ENCODE data around the gene CDCP2.
"Not testable (repeated sequence)": the region's sequence is repeated elsewhere in the genome, so short reads cannot be mapped to it uniquely, and the experiment has no call there.

The CDCP2 gene

DNA sequence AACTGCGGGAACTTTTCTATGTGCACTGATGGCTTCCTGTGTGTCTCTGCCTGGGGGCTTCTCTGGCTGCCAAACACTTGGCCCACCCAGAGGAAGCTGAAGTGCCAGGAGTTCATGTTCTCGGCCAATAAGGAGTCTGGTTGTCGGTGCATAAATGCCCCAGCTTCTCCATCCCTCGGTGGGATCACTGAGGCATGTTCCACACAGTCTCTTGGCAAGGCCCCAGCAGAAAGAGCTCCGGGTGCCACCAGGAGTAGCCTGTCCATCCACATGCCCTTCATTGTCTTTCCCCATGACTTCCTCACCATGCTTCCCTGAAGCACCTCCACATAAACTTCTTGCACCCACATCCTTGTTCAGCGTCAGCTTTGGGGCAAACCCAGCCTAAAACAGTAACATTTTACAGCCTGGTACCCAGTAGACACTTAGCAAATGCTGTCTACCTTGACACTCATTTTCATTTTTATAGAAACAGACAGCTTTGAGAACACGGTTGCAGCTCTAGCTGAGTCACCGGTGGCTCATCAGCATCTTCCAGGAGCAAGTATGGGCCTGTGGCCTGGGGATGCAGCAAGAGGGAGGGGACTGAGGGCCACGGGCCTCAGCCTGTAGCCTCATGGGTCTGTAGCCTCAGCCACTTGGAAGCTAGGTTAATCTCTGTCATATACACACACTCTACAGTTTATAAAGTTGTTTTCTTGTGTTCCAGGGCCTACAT, 14.8 kb upstream of the CDCP2 start:
- TF ChIP-seq CTCF (IDR thresholded peaks at IDR 0.05; ENCODE audit: low read depth, low read length), result no peak
- DNase-seq (ENCODE audit: extremely low read depth, low read depth), result no peak

DNA sequence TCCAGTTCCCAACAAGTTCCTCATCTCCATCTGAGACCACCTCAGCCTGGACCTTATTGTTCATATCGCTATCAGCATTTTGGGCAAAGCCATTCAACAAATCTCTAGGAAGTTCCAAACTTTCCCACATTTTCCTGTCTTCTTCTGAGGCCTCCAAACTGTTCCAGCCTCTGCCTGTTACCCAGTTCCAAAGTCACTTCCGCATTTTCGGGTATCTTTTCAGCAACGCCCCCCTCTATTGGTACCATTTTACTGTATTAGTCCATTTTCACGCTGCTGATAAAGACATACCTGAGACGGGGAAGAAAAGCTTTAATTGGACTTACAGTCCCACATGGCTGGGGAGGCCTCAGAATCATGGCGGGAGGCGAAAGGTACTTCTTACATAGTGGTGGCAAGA, 13.6 kb upstream of the CDCP2 start:
- not testable (repeated sequence) for DNase-seq (ENCODE audit: extremely low read depth, low read depth)

DNA sequence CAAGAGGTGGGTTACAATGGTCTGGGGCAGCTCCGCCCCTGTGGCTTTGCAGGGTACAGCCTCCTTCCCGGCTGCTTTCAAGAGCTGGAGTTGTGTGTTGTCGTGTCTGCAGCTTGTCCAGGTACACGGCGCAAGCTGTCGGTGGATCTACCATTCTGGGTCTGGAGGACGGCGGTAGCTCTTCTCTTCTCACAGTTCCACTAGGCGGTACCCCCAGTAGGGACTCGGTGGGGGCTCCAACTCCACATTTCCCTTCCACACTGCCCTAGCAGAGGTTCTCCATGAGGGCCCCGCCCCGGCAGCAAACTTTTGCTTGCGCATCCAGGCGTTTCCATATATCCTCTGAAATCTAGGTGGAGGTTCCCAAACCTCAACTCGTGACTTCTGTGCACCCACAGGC, 12.3 kb upstream of the CDCP2 start:
- no peak for TF ChIP-seq CTCF (IDR thresholded peaks at IDR 0.05; ENCODE audit: low read depth, low read length)
- DNase-seq (ENCODE audit: extremely low read depth, low read depth), result no peak

GRCh38 chr1:54163573-54163972, 10.8 kb upstream of the CDCP2 start:
- DNase-seq (ENCODE audit: extremely low read depth, low read depth), result no peak
- TF ChIP-seq CTCF (IDR thresholded peaks at IDR 0.05; ENCODE audit: low read depth, low read length), result no peak

DNA sequence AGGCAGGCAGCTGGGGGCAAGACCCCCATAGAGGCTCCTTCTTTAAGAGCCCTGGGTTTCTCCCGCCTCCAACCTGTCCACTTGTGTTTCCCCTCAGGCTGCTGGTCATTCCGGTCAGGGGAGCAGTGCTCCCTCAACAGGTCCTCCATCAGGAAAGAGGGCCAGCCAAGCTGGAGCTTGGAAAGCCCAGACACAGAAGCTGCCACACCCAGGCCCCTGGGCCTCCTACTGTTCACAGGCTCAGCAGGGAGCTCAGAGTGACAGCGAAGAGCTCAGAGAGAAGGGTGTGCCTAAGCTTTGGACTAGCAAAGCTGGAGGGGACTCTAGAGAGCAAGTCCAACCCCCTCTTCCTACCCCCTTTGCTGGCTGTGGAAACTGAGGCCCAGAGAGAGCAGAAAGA, 10.3 kb upstream of the CDCP2 start:
- TF ChIP-seq CTCF (IDR thresholded peaks at IDR 0.05; ENCODE audit: low read depth, low read length), result no peak
- DNase-seq (ENCODE audit: extremely low read depth, low read depth), result no peak

DNA sequence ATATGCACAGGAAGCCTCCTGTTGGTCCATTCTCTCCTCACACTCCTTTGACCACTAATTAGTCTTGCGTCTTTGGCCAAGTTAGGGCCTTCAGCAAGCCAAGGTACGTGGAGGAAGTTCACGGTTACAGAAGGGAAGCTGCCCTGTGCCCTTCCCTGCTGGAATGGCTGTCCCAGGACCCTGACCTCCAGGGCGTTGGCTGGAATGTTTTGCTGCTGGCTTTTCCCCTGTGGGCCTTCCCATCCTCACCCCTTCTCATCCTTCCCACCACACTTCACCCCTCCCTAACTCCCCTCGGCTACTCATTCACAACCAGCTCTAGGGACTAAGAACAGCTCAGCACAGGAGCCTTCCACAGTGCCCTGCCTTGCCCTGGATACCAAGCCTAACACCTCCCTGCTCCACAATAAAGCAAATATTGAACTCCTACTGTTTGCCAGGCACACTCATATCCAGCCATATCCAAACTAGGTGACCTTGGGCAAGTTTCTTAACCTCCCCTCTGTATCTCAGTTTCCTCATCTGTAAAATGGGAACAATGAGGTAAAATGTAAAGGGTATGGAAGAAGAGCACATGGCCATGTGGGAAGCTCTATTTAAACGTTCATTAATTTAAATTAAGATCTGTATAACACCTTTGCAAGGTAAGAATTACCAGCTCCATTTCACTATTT, 8.8 kb upstream of the CDCP2 start:
- DNase-seq (ENCODE audit: extremely low read depth, low read depth), result no peak
- no peak for TF ChIP-seq CTCF (IDR thresholded peaks at IDR 0.05; ENCODE audit: low read depth, low read length)

DNA sequence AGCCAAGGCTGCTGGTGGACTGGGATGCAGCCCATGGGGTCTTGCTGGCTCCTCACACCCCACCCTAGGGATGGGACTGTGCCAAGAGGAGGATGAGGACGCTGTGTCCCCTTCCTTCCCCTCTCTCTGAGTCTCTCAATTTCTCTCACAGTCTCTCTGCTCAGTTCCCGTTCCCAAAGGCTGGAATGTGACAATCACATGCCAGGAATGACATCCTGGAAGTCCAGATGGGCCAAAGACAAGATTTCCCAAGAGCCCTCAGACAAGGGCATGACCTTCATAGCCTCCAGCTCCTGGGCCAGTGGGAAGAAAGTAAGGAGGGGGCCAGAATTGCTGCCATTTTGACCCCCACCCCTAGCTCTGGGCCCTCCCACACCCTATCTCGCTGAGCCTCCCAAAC, 7.6 kb upstream of the CDCP2 start:
- no peak for DNase-seq (ENCODE audit: extremely low read depth, low read depth)
- no peak for TF ChIP-seq CTCF (IDR thresholded peaks at IDR 0.05; ENCODE audit: low read depth, low read length)

Measured in AG09319 (cell line).